ENCODE results near the gene MAN1A1. TPM values are rescaled to one million over a fixed set of nuclear protein-coding genes. Genes with fewer than 3 reads are reported as not detected.

The MAN1A1 gene
- total RNA-seq, 4 donors from 2014 or later: 210 to 247 (median 229) TPM

DNA sequence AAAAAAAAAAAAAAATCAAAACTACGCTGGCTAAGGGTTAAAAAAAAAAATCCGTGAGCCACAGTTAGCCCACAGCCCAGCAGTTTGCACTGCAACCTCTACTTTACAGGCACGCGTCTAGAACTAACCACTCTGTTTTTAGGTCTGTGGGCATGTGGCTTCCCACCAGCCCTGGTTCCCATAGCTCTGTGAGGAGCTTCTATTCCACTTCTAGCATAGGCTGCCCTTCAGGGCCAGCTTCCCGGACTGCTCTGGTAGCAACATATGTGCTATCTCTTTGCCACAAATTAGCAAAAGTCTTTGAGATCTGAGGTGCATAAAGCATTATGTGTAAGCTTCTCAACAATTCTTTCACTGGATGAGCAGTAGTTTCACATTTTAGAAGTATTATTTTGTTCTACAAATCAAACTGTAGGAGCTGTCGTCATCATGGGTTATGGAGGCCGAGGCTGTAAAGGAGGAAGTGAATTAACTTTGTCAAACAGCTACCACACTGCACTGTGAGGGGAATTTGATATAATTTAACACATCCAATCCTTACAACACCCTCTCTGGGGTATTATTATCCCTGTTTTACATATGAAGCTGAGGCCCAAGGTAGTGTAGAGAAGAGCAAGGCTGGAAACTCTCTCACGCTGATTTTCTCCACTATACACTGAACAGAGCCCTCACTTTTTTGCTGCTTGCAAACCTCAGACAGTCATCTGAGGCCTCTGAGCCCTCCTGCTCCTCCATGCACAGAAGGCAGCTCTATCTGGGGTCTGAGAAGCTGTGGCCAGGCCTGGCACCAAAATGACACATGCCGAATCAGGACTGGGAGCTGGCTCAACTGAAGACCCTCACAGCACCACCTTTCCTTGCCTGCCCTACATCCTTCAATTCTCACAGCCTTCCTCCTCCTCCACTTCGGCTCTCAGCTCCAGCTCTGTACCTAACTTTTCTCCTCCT, 35.4 kb downstream of the MAN1A1 start:
- TF ChIP-seq, protein P1, sequence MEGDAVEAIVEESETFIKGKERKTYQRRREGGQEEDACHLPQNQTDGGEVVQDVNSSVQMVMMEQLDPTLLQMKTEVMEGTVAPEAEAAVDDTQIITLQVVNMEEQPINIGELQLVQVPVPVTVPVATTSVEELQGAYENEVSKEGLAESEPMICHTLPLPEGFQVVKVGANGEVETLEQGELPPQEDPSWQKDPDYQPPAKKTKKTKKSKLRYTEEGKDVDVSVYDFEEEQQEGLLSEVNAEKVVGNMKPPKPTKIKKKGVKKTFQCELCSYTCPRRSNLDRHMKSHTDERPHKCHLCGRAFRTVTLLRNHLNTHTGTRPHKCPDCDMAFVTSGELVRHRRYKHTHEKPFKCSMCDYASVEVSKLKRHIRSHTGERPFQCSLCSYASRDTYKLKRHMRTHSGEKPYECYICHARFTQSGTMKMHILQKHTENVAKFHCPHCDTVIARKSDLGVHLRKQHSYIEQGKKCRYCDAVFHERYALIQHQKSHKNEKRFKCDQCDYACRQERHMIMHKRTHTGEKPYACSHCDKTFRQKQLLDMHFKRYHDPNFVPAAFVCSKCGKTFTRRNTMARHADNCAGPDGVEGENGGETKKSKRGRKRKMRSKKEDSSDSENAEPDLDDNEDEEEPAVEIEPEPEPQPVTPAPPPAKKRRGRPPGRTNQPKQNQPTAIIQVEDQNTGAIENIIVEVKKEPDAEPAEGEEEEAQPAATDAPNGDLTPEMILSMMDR (IDR thresholded peaks at IDR 0.05): no peak
- DNase-seq (ENCODE audit: low spot score): no peak
- ATAC-seq (ENCODE audit: low FRiP score): no peak

DNA sequence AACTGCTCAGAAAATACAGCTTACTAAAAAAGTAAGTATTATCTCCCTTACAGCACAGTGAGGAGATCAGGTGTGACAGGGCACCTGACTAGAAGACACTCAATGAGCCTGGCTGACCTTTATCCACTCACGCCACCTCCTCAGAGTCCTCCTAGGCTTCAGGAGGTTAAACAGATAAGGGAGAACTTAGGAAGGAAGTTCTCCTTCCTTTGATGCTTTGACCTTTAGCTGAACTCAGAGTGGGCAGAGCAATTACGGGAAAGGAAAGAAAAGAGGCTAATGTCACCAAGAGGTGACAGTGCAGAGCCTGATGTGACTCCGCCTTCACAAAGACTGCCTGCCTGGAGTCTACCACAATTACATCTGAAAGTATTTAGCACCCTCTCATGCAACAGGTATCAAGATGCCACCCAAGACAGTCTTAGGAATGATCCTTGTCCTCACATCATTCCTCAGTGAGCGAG, 36.7 kb downstream of the MAN1A1 start:
- ATAC-seq (ENCODE audit: low FRiP score) (no peak), DNase-seq (ENCODE audit: low spot score) (no peak)
- TF ChIP-seq, protein P1 (IDR thresholded peaks at IDR 0.05): no peak

DNA sequence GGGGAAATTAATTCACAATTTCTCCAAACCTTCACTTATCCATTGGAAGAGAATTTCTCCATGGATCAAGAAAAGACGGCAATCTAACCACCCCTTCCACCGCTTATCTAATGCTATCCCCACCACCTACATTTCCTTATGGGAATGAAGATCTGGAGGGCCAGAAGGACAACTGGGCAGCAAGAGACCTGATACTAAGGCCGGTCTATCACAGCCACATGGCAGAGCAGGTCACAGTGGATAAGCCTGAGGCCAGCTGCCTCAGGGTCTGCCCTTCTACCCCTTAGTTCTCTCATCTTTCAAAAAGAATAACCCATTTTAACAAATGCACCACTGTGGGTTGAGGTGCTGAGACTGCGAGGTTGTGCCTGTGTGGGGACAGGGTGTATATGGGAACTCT, 37.1 kb downstream of the MAN1A1 start:
- no peak for ATAC-seq (ENCODE audit: low FRiP score)
- TF ChIP-seq, protein P1 (IDR thresholded peaks at IDR 0.05): no peak
- DNase-seq (ENCODE audit: low spot score): no peak

DNA sequence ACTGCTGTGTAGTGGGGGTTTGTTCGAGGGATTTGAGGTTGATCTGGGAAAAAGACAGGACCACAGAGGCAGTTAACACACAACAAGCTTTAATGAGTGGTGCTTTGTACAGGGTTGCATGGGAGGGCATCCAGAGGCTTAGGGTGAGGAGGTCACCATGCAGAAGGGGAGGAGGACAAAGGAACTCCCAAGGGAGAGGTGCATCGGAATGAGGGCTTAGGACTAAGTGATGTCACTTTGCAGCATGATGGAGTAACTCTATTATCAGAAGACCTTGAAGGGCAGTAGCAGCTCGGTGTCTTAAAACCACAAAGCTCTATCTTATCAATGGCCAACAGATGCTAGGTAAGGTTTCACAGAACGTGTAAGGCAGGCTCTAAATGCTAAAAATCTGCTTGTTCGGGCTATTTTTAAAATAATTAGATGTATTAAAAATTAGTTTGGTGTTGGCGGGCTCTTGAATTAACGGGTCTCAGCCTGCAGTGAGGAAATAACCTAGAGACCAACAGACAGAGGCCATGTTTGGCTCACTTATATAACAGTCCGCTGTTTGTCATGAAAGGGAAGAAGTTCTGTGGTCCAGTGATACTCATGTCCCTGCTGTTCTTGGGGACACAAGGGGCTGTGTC, 37.9 kb downstream of the MAN1A1 start:
- no peak for DNase-seq (ENCODE audit: low spot score)
- TF ChIP-seq, protein P1 (IDR thresholded peaks at IDR 0.05): no peak
- ATAC-seq (ENCODE audit: low FRiP score): no peak

DNA sequence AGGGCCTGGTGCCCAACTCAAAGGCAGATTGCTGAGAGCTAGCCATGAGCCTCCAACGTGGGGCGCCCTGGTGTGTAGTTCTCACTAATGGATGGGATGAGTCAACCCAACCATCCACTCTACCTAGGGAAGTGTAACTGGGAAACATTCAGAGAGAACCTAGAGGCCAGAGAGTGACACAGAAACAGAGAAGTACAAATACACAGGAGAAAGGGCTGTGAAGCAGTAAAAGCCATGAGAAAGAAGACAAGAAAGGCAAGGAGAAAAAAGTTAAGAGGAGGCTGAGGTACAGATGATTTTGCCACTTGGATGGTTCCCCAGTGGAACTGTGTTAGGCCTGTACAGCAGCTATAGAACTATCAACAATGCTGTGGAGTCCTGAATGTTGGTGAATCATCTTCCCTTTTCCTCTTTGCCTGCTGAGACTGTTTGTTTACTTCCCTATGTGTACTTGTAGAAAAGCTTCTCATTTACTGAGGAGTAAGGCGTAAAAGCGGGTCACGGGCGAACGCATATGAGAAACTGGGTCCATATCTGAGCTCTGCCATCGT, 39.0 kb downstream of the MAN1A1 start:
- peak; percentile 29 for ATAC-seq (ENCODE audit: low FRiP score)
- DNase-seq (ENCODE audit: low spot score): no peak
- TF ChIP-seq, protein P1 (IDR thresholded peaks at IDR 0.05): no peak

DNA sequence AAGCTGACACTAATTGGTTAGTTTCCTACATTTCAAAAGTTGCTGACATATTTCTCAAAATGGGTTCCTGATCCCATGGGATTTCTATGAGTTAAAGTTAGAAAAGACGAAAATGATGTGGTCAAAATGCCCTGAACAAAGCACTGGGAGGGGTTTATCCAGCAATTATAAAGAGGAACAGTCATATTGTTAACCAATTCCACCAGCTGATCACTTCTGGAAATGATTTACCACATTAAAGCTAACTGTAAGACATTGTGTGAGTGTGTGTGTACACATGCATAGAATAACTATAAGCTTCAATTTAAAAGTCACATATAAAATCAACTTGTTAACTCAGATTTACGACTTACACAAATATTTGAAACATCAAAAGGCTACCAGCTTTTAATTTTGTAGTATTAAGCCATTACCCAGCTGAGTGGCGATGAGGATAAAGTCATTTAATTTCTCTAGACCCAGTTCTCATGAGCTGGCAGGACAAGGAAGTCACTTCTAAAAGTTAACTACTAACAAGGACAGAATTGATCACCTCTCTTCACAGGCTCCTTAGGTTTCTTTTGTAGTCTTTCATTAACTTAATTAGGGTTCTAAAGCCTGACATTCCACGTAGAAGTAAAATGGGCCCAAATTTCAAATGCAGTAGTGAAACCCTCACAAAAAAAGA, 40.4 kb downstream of the MAN1A1 start:
- no peak for DNase-seq (ENCODE audit: low spot score)
- no peak for ATAC-seq (ENCODE audit: low FRiP score)
- TF ChIP-seq, protein P1 (IDR thresholded peaks at IDR 0.05): no peak

All from omental fat pad (tissue), 4 donors.